K562 (cell line): Measurements from ENCODE around the gene TXNL4A. TPM values are rescaled to one million over a fixed set of nuclear protein-coding genes. Genes with fewer than 3 reads are reported as not detected.
A peak's percentile ranks its signal among the peaks of the same experiment; 100 is the strongest.

Experiments
- ATAC-seq: fragments of 200-7000 bp; cut with Tn5 transposase; 3 replicates; pipeline ENCODE4 v1.9.1; 2020; ENCODE audit warnings: moderate library complexity
- BruUV-seq: library from RNA; stranded (reverse); fragments of 400-500 nt; replicated peaks from 2 replicates; lab custom pipeline; 2021; lab: Mats Ljungman, UMichigan
- CTCF ChIA-PET: fragments of 300-600 bp; formaldehyde crosslinking; extraction: SDS; loops from one replicate; lab custom pipeline; 2021; ENCODE audit warnings: low intra/inter-chr PET ratio; lab: Yijun Ruan, JAX
- POLR2A ChIA-PET: fragments of 300-600, 350-650 bp; sonication (Branson Sonifier 250); formaldehyde crosslinking; extraction: SDS; loops from one replicate; lab custom pipeline; 2021; ENCODE audit warnings: antibody characterized with exemption, inconsistent platforms; lab: Yijun Ruan, JAX
- DNase-seq, 4 experiments: peaks; one replicate each; pipeline versions ENCODE4 v3.0.0 to v3.0.0-alpha.2; 2011 to 2018; ENCODE audit warnings: low spot score in 3 of 4, mixed read lengths in 3 of 4; ENCODE audit errors: extremely low read depth in 1 of 4
- FAIRE-seq: peaks from 2 replicates; lab custom pipeline; 2011; peaks lifted over from hg19 to GRCh38; lab: Jason Lieb, UNC
- H2AFZ ChIP-seq: 2 replicates; pipeline ENCODE4 v1.6.0; 2011; ENCODE audit warnings: low read depth, low read length, control low read depth, inconsistent platforms
- H3K27ac ChIP-seq: fragments of 200-600 bp; 3 replicates; pipeline ENCODE4 v1.8.0; 2011; ENCODE audit warnings: low read depth, mild to moderate bottlenecking, control low read depth, inconsistent platforms, low read length, moderate library complexity, mixed read lengths; ENCODE audit errors: extremely low read depth
- H3K27me3 ChIP-seq, 2 experiments: fragments of 300-600 bp in 1 of 2; 2 replicates in 1 of 2; 3 replicates in 1 of 2; pipeline versions ENCODE4 v1.6.0 to v1.8.0; 2011; ENCODE audit warnings: inconsistent platforms in 2 of 2, low read length in 2 of 2, mild to moderate bottlenecking in 1 of 2, mixed read lengths in 1 of 2, moderate library complexity in 1 of 2; ENCODE audit not compliant: control insufficient read depth in 2 of 2, insufficient read depth in 2 of 2
- H3K36me3 ChIP-seq: fragments of 300-600 bp; 3 replicates; pipeline ENCODE4 v1.8.0; 2011; ENCODE audit warnings: mild to moderate bottlenecking, low read length, inconsistent platforms; ENCODE audit not compliant: control insufficient read depth, insufficient read depth
- H3K4me1 ChIP-seq, 2 experiments: fragments of 200-600 bp in 1 of 2; replicated peaks in 1 of 2; 2 replicates in 1 of 2; 3 replicates in 1 of 2; pipeline versions ENCODE4 v1.5.1 to v1.8.0; 2011; ENCODE audit warnings: inconsistent platforms in 2 of 2, low read length in 2 of 2, mild to moderate bottlenecking in 1 of 2, mixed read lengths in 1 of 2, moderate library complexity in 1 of 2; ENCODE audit not compliant: control insufficient read depth in 2 of 2, insufficient read depth in 2 of 2
- H3K4me2 ChIP-seq: 2 replicates; pipeline ENCODE4 v1.6.1; 2011; ENCODE audit warnings: low read length, control low read depth, inconsistent platforms, mixed read lengths; ENCODE audit not compliant: insufficient read depth
- H3K4me3 ChIP-seq: fragments of 200-600 bp; sonication (generic), shearing (Covaris generic); 2 replicates; pipeline ENCODE4 v1.5.1; 2016; ENCODE audit warnings: control low read depth, inconsistent platforms
- H3K79me2 ChIP-seq: fragments of 200-600 bp; 3 replicates; pipeline ENCODE4 v1.8.0; 2011; ENCODE audit warnings: low read length, inconsistent platforms; ENCODE audit not compliant: control insufficient read depth, insufficient read depth
- H3K9ac ChIP-seq, 2 experiments: 2 replicates each; pipeline versions ENCODE4 v1.6.0 to v1.6.1; 2011; ENCODE audit warnings: low read depth in 2 of 2, low read length in 2 of 2, control low read depth in 1 of 2, inconsistent platforms in 1 of 2, mild to moderate bottlenecking in 1 of 2, mixed read lengths in 1 of 2; ENCODE audit not compliant: insufficient read depth in 1 of 2
- H3K9me1 ChIP-seq: one replicate; pipeline ENCODE4 v1.6.0; 2011; ENCODE audit warnings: inconsistent platforms, mild to moderate bottlenecking, low read length, moderate library complexity; ENCODE audit not compliant: control insufficient read depth, insufficient read depth
- H3K9me3 ChIP-seq: replicated peaks from 2 replicates; pipeline ENCODE4 v1.5.1; 2011; ENCODE audit warnings: low read depth, low read length, inconsistent platforms; ENCODE audit not compliant: control insufficient read depth, insufficient read depth
- H4K20me1 ChIP-seq: replicated peaks from 2 replicates; pipeline ENCODE4 v1.6.1; 2011; ENCODE audit warnings: low read length, inconsistent platforms, mixed read lengths; ENCODE audit not compliant: control insufficient read depth, insufficient read depth
- ATF3 ChIP-seq, 2 experiments: fragments of 450-650 bp in 1 of 2; sonication (generic) in 1 of 2; formaldehyde crosslinking in 1 of 2; IDR thresholded peaks in 1 of 2; conservative IDR thresholded peaks in 1 of 2; 2 replicates each; pipeline versions ENCODE4 v1.6.1 to v1.8.1; 2016 to 2023; ENCODE audit warnings: mild to moderate bottlenecking in 2 of 2, moderate library complexity in 2 of 2, inconsistent platforms in 1 of 2, missing genetic modification reagents in 1 of 2
- CBFA2T2 ChIP-seq: fragments of 450-650 bp; conservative IDR thresholded peaks from 2 replicates; pipeline ENCODE4 v1.6.1; 2017; ENCODE audit warnings: mild to moderate bottlenecking
- CEBPB ChIP-seq: fragments of 450-650 bp; IDR thresholded peaks from 2 replicates; pipeline ENCODE4 v1.6.1; 2016; ENCODE audit warnings: missing genetic modification characterization, missing compliant biosample characterization
- DNMT1 ChIP-seq: fragments of 450-650 bp; IDR thresholded peaks from 2 replicates; pipeline ENCODE4 v1.6.1; 2016; ENCODE audit warnings: antibody characterized with exemption, mild to moderate bottlenecking
- ELF1 ChIP-seq: fragments of 200-800 bp; sonication (Bioruptor generic); IDR thresholded peaks from 2 replicates; pipeline ENCODE4 v1.6.1; 2016; ENCODE audit warnings: missing genetic modification characterization, missing compliant biosample characterization
- FOSL1 ChIP-seq: fragments of 200-800 bp; sonication (Bioruptor generic); conservative IDR thresholded peaks from 2 replicates; pipeline ENCODE4 v1.6.1; 2016; ENCODE audit warnings: missing genetic modification characterization, missing compliant biosample characterization
- HINFP ChIP-seq: fragments of 450-650 bp; conservative IDR thresholded peaks from 2 replicates; pipeline ENCODE4 v1.6.1; 2016; ENCODE audit warnings: missing genetic modification characterization, low read depth, mild to moderate bottlenecking, control low read depth, missing compliant biosample characterization
- KAT2B ChIP-seq: IDR thresholded peaks from one replicate; pipeline ENCODE4 v1.6.1; 2012; ENCODE audit warnings: low read depth, mild to moderate bottlenecking, control low read depth, inconsistent platforms, low read length, moderate library complexity
- L3MBTL2 ChIP-seq: fragments of 450-650 bp; IDR thresholded peaks from 2 replicates; pipeline ENCODE4 v1.6.1; 2016; ENCODE audit warnings: mild to moderate bottlenecking, moderate library complexity
- NFIC ChIP-seq: fragments of 450-650 bp; IDR thresholded peaks from 2 replicates; pipeline ENCODE4 v1.6.1; 2017; ENCODE audit warnings: mild to moderate bottlenecking, inconsistent platforms
- RCOR1 ChIP-seq, 2 experiments: IDR thresholded peaks; 2 replicates each; pipeline ENCODE4 v1.6.1; 2012; ENCODE audit warnings: low read depth in 2 of 2, low read length in 2 of 2, borderline replicate concordance in 1 of 2, improper control_type of control experiment in 1 of 2
- SOX6 ChIP-seq: fragments of 450-650 bp; IDR thresholded peaks from 2 replicates; pipeline ENCODE4 v1.6.1; 2014; ENCODE audit warnings: mild to moderate bottlenecking
- TFE3 ChIP-seq: fragments of 450-650 bp; formaldehyde crosslinking; IDR thresholded peaks from 2 replicates; pipeline ENCODE4 v1.4.0; 2020; ENCODE audit warnings: mild to moderate bottlenecking, mixed read lengths
- TRIM24 ChIP-seq, 2 experiments: fragments of 450-650 bp; IDR thresholded peaks; 2 replicates each; pipeline ENCODE4 v1.6.1; 2016
- YY1 ChIP-seq, 3 experiments: IDR thresholded peaks; 2 replicates each; pipeline ENCODE4 v1.6.1; 2011; ENCODE audit warnings: low read length in 2 of 3, mild to moderate bottlenecking in 2 of 3, moderate library complexity in 2 of 3, borderline replicate concordance in 1 of 3, control low read depth in 1 of 3, low read depth in 1 of 3; ENCODE audit not compliant: insufficient read depth in 3 of 3, insufficient replicate concordance in 2 of 3, control insufficient read depth in 1 of 3, insufficient read length in 1 of 3; ENCODE audit errors: extremely low read depth in 1 of 3
- ZNF316 ChIP-seq: fragments of 450-650 bp; IDR thresholded peaks from 2 replicates; pipeline ENCODE4 v1.6.1; 2016
- WGBS: fragments of 100-300 bp; shearing (Covaris generic); methylation state at CpG from one replicate; pipeline ENCODE4 v1.1.6; 2016; ENCODE audit warnings: low coverage, mixed read lengths; ENCODE audit not compliant: insufficient coverage; ENCODE audit errors: missing lambda C conversion rate; 5-methylcytosine and 5-hydroxymethylcytosine counted together
- in situ Hi-C: fragments of 300-500 bp; cut with MboI; formaldehyde crosslinking; loops from 4 replicates; pipeline ENCODE4 v1.15.0; 2018; ENCODE audit warnings: inconsistent platforms, mixed read lengths
- intact Hi-C: fragments of 100-400 bp; cut with micrococcal nuclease; formaldehyde crosslinking; loops from 2 replicates; pipeline ENCODE4 v1.14.2; 2022
- polyA plus RNA-seq, 8 experiments: library from polyadenylated mRNA; depleted of rRNA in 4 of 8; stranded (reverse) in 5 of 8; unstranded in 3 of 8; fragments of >200 nt; fragmentation: Nextera tagmentation in 2 of 8; fragmentation: Illumina TruSeq in 1 of 8; extraction: Ambion mirVana in 2 of 8; extraction: Trizol in 1 of 8; gene quantifications; 2 replicates each; pipeline versions ENCODE4 v1.2.1 to v1.2.3, GENCODE V29; 2011 to 2014; ENCODE audit warnings: inconsistent platforms in 1 of 8, missing spikeins in 1 of 8
- total RNA-seq, 7 experiments: library from RNA; depleted of rRNA in 6 of 7; stranded (reverse); fragments of >200 nt in 6 of 7; fragmentation: Illumina TruSeq in 2 of 7; extraction: Trizol in 2 of 7; gene quantifications; 2 replicates each; pipeline versions ENCODE4 v1.2.1 to v1.2.3, GENCODE V29; 2011 to 2021; ENCODE audit warnings: low replicate concordance in 1 of 7

TXNL4A gene
- total and polyA plus RNA-seq, 9 of the 15 experiments (the other 6 are each of a cell fraction or from before 2014, with no cell fraction given): 27.0 to 132 (median 87.5) TPM

GRCh38 chr18:80009661-80010550 lies 21.5 kb upstream of the TXNL4A start:
- in situ Hi-C loops (no loop called here), intact Hi-C loops (no loop called here)
- FAIRE-seq (peak; percentile 82), DNase-seq (peak in 2 of 4 experiments; percentile 46 to 61), ATAC-seq (peak; percentile 77)
- no TSS peak for BruUV-seq
- Histone ChIP-seq H3K27me3 (no peaks in the 10 kb centered on the region), H3K9me3 (no peaks in the 10 kb centered on the region), H3K27ac (peak overlapping the region; percentile 65; the same call in 1 of the 3 replicates), H3K9ac (no peak overlapping the region), H2AFZ (peak overlapping the region; percentile 68), H3K4me3 (no peak overlapping the region), H4K20me1 (no peaks in the 10 kb centered on the region), H3K9me1 (no peaks in the 10 kb centered on the region), H3K36me3 (no peaks in the 10 kb centered on the region), H3K4me1 (peaks cover 8 to 24% of the 10 kb centered on the region in 2 experiments; a peak in 4 of 5 replicates), H3K79me2 (no peaks in the 10 kb centered on the region), H3K4me2 (no peak overlapping the region; the same call in 1 of the 2 replicates)
- WGBS: 52% methylated on average over 16 of the region's 16 CpGs
- CTCF ChIA-PET: no interaction called here
- POLR2A ChIA-PET: no interaction called here
- TF ChIP-seq TRIM24 (IDR thresholded peaks at IDR 0.05) (peak in 1 of 2 experiments; percentile 49; a peak in 2 of 4 replicates), RCOR1 (IDR thresholded peaks at IDR 0.05; ENCODE audit: borderline replicate concordance in 1 of 2, low read depth in 2 of 2, low read length in 2 of 2) (peak in 1 of 2 experiments; percentile 57; a peak in 1 of 4 replicates), CEBPB (tag) (peak; percentile 98), YY1 (IDR thresholded peaks at IDR 0.05; ENCODE audit: borderline replicate concordance in 1 of 3, control insufficient read depth in 1 of 3, extremely low read depth in 1 of 3, insufficient read depth in 3 of 3, insufficient read length in 1 of 3, insufficient replicate concordance in 2 of 3, low read depth in 1 of 3, low read length in 2 of 3) (no peak), ELF1 (tag) (no peak), TFE3 (peak; percentile 47), L3MBTL2 (peak; percentile 84), HINFP (tag) (no peak), FOSL1 (tag) (peak; percentile 68), KAT2B (no peak), ATF3 (IDR thresholded peaks at IDR 0.05) (peak; percentile 19; the same call in 1 of the 2 replicates), ATF3 (CRISPR knock-in tag; conservative IDR thresholded peaks at IDR 0.05) (no peak), CBFA2T2 (0 out of 2 replicates have a peak, but pooled peaks have one; percentile 15), SOX6 (0 out of 2 replicates have a peak, but pooled peaks have one; percentile 7), NFIC (peak; percentile 52), DNMT1 (no peak), ZNF316 (0 out of 2 replicates have a peak, but pooled peaks have one; percentile 9)
